ENCODE measurements around the gene PCDH12.

The PCDH12 gene

DNA sequence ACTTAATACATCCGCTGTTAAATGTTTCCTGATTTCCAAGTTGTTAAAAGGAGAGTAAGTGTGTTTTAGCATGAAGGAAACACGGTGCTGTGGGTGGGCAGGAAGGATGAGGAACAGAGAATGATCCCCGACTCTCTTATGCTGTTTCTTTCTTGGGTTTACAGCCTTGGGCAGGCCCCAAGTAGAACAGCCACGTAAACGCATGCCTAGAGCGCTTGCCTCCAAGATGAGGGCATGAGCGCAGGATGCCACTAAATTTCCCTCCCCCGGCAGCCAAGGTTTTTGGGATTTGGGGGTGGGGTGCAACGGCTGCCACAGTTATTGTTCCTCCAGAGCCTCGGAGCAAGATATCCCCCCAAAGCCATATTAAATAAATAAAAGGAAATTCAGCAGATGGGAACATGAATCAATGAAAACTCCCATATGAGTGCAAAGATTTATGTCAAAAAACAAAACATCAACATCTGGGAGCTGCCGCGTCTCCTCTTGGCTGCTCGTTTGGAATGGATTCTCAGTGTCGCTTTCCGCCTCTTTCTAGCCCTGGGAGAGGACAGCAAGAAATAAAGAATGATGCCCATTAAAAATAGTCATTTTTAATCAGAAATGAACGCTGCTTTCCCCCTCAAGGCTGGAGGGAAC, 44.3 kb downstream of the PCDH12 start:
- peak; percentile 55 for ATAC-seq
- Mint-ChIP-seq H3K9me3 (no peaks in the 10 kb centered on the region), H3K27me3 (peaks cover 8% of the 10 kb centered on the region), H3K36me3 (no peaks in the 10 kb centered on the region), H3K4me1 (peaks cover 30% of the 10 kb centered on the region), H3K4me3 (peak overlapping the region; percentile 65), H3K27ac (no peak overlapping the region)

DNA sequence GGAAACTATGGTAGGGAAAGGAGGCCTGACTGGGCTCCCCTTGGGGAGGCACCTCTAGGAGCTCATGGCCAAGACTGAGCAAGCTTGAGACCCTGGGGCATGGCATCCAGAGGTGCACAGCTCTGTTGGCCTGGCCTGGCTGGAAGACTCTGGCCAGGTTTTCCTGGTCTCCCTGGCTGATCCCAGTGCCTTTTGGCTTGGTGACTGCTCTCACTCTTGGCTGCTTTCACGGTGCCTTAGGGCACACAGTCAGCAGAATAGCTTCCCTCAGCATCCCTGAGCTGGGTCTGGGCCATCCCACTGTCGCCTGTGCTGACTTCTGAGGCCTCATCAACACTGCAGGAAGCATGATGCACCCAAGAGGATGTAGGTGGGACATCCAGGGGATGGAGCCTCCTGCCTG, 47.7 kb downstream of the PCDH12 start:
- Mint-ChIP-seq H3K27me3 (peaks cover 10% of the 10 kb centered on the region), H3K4me3 (no peak overlapping the region), H3K36me3 (no peaks in the 10 kb centered on the region), H3K4me1 (peaks cover 10% of the 10 kb centered on the region), H3K27ac (no peak overlapping the region), H3K9me3 (peaks cover 6% of the 10 kb centered on the region)
- no peak for ATAC-seq

DNA sequence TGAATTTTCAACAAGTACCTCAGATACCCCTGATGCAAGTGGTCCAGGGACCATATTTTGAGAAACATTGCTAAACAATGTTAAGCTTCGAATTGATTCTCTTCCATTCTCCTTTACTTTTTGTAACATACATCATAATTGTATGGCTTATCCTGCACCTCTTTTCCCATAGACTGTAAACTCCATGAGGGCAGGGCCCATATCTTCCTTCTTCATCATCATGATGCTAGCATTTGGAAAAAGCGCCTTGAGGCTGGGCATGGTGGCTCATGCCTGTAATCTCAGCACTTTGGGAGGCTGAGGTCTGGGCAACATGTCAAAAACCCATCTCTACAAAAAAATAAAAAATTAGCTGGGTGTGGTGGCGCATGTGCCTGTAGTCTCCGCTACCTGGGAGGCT, 48.8 kb downstream of the PCDH12 start:
- H3K27ac Mint-ChIP-seq, result no peak overlapping the region
- H3K27me3 Mint-ChIP-seq, result peaks cover 21% of the 10 kb centered on the region
- H3K36me3 Mint-ChIP-seq, result no peaks in the 10 kb centered on the region

DNA sequence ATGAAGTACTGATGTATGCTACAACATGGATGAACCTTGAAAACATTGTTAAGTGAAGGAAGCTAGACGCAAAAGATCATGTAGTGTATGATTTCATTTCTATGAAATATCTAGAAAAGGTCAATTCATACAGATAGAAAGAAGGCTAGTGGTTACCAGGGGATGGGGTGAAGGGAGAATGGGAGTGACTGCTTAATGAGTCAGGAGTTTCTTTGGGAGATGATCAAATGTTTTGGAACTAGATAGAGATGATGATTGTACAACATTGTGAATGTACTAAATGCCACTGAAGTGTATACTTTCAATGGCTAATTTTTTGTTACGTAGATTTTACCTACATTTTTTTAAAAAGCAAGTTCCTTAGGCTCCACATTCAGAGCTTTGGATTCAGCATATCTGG, 49.2 kb downstream of the PCDH12 start:
- Mint-ChIP-seq H3K36me3 (no peaks in the 10 kb centered on the region), H3K27me3 (peaks cover 25% of the 10 kb centered on the region)
- ATAC-seq, result no peak

More for the DNA sequence above, 48.8 kb downstream of the PCDH12 start:
- no peak for ATAC-seq
- Mint-ChIP-seq H3K9me3 (peaks cover 6% of the 10 kb centered on the region), H3K4me1 (peaks cover 10% of the 10 kb centered on the region), H3K4me3 (no peak overlapping the region)

DNA sequence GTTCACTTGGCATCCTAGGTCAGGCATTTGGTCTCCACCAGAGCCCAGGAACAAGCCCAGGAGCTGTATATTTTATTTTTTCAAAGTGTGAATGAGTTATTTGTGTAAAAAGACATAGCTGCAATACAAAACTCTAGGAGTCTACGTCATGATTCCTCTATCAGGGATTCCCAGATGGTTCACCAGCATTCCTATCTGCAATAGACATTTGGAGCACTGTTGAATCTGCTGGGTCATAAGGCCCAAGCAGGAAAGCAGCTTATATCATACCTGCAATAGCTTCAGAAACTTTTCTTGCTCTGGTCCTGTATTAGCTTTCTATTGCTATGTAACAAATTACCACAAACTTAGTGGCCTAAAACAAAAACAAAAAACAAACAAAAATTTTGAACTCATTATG, 51.0 kb downstream of the PCDH12 start:
- H3K9me3 Mint-ChIP-seq, result peaks cover 6% of the 10 kb centered on the region
- no peaks in the 10 kb centered on the region for H3K36me3 Mint-ChIP-seq
- no peak overlapping the region for H3K4me3 Mint-ChIP-seq
- H3K27me3 Mint-ChIP-seq, result peaks cover 41% of the 10 kb centered on the region
- no peaks in the 10 kb centered on the region for H3K4me1 Mint-ChIP-seq
- no peak for ATAC-seq
- no peak overlapping the region for H3K27ac Mint-ChIP-seq

More for the DNA sequence above, 49.2 kb downstream of the PCDH12 start:
- H3K9me3 Mint-ChIP-seq, result peaks cover 6% of the 10 kb centered on the region
- peaks cover 9% of the 10 kb centered on the region for H3K4me1 Mint-ChIP-seq
- no peak overlapping the region for H3K4me3 Mint-ChIP-seq
- no peak overlapping the region for H3K27ac Mint-ChIP-seq

DNA sequence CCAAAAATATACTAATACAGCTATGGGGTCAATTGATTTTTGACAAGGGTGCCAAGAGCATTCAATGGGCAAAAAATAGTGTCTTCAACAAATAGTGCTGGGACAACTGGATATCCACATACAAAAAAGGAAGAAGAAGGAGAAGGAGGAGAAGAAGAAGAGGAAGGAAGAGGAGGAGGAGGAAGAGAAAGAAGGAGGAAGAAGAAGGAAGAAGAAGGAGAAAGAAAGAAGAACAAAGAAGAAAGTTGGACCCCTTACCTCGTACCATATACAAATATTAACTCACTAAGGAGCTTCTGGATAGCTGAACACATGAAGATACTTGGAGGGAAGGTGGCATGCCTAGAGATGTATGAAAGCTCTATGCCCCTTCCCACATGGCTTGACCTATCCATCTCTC, 51.5 kb downstream of the PCDH12 start:
- Mint-ChIP-seq H3K9me3 (peaks cover 6% of the 10 kb centered on the region), H3K27me3 (peaks cover 46% of the 10 kb centered on the region), H3K4me1 (no peaks in the 10 kb centered on the region), H3K36me3 (no peaks in the 10 kb centered on the region), H3K27ac (no peak overlapping the region), H3K4me3 (no peak overlapping the region)
- no peak for ATAC-seq

DNA sequence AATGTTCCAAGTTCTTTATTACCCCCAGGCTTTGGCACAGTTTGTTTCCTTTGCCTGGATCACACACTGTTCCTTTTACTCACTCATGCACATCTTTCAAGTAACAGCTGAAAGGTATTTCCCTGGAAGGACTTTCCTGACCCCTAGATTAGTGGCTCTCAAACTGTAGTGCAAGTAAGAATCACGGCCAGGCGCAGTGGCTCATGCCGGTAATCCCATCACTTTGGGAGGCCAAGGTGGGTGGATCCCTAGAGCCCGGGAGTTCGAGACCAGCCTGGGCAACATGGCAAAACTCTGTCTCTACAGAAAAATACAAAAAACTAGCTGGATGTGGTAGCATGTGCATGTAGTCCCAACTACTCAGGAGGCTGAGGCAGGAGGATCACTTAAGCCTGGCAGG, 53.5 kb downstream of the PCDH12 start:
- no peaks in the 10 kb centered on the region for H3K36me3 Mint-ChIP-seq
- H3K27me3 Mint-ChIP-seq, result peaks cover 43% of the 10 kb centered on the region
- no peaks in the 10 kb centered on the region for H3K4me1 Mint-ChIP-seq
- H3K27ac Mint-ChIP-seq, result no peak overlapping the region
- ATAC-seq, result no peak
- H3K9me3 Mint-ChIP-seq, result peaks cover 6% of the 10 kb centered on the region
- H3K4me3 Mint-ChIP-seq, result no peak overlapping the region

DNA sequence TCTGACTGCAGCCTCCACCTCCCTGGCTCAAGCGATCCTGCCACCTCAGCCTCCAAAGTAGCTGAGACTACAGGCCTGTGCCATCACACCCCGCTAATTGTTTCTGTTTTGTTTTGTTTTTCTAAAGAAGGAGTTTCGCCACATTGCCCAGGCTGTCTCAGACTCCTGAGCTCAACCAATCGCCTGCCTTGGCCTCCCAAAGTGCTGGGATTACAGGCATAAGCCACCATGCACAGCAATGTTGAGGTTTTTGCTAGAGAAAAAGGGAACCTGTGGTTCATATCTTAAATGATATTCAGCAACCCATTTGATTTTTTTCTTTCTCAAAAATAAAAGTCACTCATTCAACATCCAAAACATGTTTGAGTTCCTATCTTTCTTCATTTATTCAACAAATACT, 54.7 kb downstream of the PCDH12 start:
- peaks cover 43% of the 10 kb centered on the region for H3K27me3 Mint-ChIP-seq
- no peaks in the 10 kb centered on the region for H3K4me1 Mint-ChIP-seq
- ATAC-seq, result no peak
- no peak overlapping the region for H3K4me3 Mint-ChIP-seq
- H3K27ac Mint-ChIP-seq, result no peak overlapping the region
- H3K36me3 Mint-ChIP-seq, result no peaks in the 10 kb centered on the region
- peaks cover 6% of the 10 kb centered on the region for H3K9me3 Mint-ChIP-seq

DNA sequence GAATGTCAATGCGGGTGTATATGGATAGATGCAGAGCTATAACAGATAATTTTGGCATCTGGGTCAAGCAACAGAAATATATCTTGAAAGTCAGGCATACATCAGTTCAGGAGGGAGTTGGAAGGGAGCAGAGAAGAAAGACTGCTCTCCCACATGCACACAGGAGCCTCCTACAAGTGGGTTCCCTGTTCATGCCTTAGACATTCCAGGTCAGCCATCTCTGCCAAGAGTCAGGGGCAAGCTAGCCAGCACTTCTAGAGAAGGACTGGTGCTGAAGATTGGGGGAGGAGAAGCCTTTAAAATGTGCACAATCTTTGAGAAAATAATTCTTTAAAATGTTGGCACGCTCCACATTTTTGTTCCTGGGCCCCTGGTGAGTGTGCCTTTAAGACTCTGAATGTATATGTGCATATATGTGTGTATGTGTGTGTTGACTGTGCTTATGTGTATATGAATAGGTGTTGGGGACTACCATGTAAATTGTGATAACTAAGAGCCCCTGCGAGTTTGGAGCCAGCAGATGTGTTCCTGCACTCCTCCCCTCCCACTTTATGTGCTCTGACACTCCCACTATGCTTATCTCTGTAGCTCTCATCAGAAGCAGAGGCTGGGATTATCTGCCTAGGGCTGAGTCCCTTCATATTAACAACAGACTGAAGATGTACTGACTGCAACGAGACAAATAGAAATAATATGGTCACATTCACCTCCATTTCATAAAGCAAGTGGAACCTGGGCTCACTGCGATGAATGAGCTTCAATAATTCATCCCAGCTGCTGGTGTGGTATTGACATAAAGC, 55.8 kb downstream of the PCDH12 start:
- H3K27me3 Mint-ChIP-seq, result peaks cover 43% of the 10 kb centered on the region
- no peaks in the 10 kb centered on the region for H3K36me3 Mint-ChIP-seq
- no peaks in the 10 kb centered on the region for H3K4me1 Mint-ChIP-seq
- no peak overlapping the region for H3K27ac Mint-ChIP-seq
- H3K4me3 Mint-ChIP-seq, result no peak overlapping the region
- peaks cover 6% of the 10 kb centered on the region for H3K9me3 Mint-ChIP-seq
- no peak for ATAC-seq

DNA sequence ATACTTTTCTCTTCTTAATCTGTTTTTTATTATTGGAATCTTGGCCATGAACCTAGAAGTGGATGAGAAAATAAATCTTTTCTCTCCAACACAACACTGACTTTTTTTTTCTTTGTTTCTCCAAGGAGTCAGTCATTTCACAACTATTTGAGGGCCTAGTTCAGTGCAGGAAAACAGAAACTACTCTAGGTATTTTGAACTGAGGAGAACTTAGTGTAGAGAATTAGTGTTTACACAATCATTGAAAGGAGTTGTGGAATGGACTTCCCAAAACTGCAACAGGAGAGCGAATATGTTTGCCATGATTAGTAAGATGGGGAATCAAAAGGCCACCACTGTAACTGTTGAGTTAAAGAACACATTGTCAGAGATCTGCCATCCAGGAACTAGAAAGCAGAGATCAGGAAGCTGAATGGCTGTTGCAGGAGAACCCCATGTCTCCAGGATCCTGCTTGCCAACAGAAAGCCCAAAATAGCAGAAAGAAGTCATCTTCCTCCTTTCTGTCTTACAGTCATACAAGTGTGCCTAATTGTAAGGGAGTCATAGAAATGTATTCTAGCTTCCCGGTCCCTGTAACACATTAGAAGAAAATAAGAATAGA, 59.5 kb downstream of the PCDH12 start:
- Mint-ChIP-seq H3K36me3 (no peaks in the 10 kb centered on the region), H3K4me3 (no peak overlapping the region), H3K27me3 (peaks cover 24% of the 10 kb centered on the region), H3K4me1 (no peaks in the 10 kb centered on the region), H3K9me3 (no peaks in the 10 kb centered on the region), H3K27ac (no peak overlapping the region)
- ATAC-seq, result no peak

DNA sequence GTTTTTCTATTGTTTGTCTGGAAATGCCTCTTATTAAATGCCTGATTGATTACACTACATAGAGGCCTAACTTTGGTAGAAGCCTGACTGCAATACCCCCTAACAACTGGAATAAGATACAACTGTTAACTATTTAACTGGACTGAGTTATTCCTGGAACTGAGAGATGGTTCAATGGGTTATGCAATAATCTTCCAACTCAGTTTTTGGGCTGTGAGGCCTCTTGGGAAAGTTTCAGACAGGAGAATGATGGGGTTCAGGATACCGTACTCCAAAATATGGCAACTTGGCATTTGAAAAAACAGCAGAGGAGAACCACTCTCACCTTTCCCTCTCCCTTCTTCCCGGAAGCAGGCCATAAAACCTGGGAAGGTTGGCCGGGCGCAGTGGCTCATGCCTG, 60.6 kb downstream of the PCDH12 start:
- Mint-ChIP-seq H3K4me1 (no peaks in the 10 kb centered on the region), H3K27ac (no peak overlapping the region), H3K9me3 (no peaks in the 10 kb centered on the region), H3K27me3 (peaks cover 15% of the 10 kb centered on the region), H3K4me3 (no peak overlapping the region), H3K36me3 (no peaks in the 10 kb centered on the region)
- ATAC-seq, result no peak
